Coronary artery (tissue), 2 donors: ENCODE results near the gene ZC3H18.

Experiments
- DNase-seq: peaks from one replicate; pipeline ENCODE4 v3.0.0-alpha.2; 2017; ENCODE audit warnings: low spot score
- H3K27ac ChIP-seq, 2 donors: fragments of 200-600 bp; sonication (generic); one replicate each; pipeline ENCODE4 v1.5.1; 2016 to 2019
- H3K4me3 ChIP-seq: fragments of 200-600 bp; sonication (generic); 2 replicates; pipeline ENCODE4 v1.5.1; 2016; ENCODE audit warnings: mild to moderate bottlenecking, moderate library complexity
- TF ChIP-seq, protein P1 (sequence below): fragments of 200-600 bp; sonication (generic); IDR thresholded peaks from one replicate; pipeline ENCODE4 v1.5.1; 2019; ENCODE audit warnings: antibody characterized with exemption

ZC3H18 gene

DNA sequence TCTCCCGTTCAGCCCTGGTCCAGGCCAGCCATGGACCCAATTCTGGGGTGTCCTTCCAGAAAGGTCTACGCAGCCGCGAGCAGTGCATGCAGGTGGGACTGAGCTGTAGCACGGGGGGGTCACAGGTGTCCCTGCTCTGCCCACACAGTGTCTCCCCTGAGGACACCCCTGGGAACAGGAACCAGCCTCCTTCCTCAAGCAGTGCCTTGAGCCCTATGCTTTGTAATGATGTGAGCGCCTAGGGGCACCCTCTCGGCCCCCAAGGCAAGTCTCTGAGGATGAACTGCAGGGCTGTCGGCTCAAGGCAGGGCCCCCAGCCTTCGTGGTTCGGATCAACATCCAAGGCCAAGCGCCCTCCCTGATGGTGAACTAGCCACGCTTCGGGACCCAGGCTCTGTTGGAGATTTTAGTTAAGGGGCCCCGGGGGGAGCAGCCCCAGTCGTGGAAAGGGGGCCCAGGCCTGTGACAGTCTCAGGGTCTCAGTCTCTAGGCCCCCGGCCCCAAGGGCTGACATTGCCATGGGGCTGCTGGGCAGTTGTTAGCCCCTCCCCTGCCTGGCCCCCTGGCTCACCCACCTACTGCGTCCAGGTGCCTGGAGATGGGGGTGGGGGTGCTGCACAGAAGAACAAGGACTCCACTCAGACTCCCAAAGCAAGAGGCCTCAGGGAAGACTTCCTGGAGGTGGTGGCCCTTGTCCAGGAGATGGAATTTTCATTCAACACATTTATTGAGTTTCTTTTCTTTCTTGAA lies 70.5 kb downstream of the ZC3H18 start:
- no peak for DNase-seq
- TF ChIP-seq, protein P1, sequence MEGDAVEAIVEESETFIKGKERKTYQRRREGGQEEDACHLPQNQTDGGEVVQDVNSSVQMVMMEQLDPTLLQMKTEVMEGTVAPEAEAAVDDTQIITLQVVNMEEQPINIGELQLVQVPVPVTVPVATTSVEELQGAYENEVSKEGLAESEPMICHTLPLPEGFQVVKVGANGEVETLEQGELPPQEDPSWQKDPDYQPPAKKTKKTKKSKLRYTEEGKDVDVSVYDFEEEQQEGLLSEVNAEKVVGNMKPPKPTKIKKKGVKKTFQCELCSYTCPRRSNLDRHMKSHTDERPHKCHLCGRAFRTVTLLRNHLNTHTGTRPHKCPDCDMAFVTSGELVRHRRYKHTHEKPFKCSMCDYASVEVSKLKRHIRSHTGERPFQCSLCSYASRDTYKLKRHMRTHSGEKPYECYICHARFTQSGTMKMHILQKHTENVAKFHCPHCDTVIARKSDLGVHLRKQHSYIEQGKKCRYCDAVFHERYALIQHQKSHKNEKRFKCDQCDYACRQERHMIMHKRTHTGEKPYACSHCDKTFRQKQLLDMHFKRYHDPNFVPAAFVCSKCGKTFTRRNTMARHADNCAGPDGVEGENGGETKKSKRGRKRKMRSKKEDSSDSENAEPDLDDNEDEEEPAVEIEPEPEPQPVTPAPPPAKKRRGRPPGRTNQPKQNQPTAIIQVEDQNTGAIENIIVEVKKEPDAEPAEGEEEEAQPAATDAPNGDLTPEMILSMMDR = no peak
- H3K4me3 ChIP-seq = no peak overlapping the region
- no peak overlapping the region for H3K27ac ChIP-seq

DNA sequence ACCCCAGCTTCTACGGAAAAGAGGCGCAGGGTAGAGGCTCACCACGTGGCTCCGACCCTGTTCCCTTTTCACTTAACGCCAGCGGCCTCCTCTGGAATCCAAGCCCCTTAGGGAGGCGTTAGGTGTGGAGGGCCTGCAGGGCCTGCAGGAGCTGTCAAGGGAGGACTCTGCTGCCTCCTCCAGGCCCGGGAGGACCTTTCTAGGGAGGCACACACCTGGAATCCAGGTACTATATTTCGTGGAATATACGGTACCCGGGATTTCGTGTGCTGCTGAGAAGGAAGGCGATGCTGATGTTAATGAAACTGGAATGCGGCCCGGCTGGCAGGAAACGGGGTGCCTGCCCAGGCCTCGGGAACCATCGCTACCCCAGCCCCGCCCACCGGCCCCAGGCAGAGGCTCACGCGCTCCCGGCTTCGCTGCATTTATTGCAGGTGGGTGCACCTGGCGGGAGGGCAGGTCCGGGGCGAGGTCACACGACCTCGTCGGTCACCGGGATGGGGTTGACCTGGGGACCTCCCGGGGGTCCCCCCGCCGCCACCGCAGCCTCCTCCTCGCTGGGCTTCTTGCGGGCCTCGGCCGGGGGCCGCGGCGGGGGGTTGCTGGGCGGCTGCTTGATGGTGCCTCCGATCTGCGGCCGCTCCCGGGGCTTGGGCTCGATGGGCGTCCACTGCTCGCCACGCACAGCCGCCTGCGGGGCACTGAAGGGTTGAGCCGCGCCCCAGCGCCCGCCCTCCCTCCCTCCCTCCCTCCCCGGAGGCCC lies 72.9 kb downstream of the ZC3H18 start:
- DNase-seq = no peak
- Histone ChIP-seq H3K27ac (no peak overlapping the region), H3K4me3 (no peak overlapping the region)
- TF ChIP-seq, protein P1 = no peak

DNA sequence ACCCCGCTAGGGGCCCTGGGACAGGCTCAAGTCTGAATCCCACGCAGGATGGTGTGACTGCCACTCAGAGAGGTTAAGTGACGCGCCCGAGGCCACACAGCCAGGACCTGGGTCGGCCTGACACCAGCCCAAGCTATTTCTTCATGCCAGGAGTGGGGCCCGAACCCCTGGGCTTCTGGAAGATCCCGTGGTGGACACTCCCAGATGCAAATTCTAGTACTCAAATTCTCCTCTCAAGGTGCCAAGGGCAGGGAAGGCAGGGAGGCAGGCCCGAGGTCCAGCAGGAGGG lies 73.4 kb downstream of the ZC3H18 start:
- no peak overlapping the region for H3K27ac ChIP-seq
- TF ChIP-seq, protein P1 = no peak
- DNase-seq = no peak
- no peak overlapping the region for H3K4me3 ChIP-seq

DNA sequence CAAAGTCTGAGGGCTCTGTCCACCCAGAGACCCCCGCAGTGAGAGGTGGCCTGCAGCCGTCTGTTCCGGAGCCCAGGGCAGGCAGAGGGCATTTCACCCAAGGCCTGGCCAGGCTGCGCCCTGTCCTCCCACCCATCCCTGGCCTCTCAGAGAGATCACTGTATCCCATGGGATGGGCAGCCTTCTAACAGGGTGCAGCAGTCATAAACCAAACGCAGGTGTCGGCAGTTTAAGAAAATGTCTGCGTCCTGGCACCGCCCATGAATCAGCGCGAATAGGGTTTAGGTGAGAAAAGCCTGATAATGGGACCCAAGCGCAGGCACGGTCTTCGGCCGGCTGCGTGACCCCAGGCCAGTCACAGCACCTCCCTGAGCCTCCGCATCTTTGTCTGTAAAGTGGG lies 75.3 kb downstream of the ZC3H18 start:
- H3K27ac ChIP-seq = no peak overlapping the region
- DNase-seq = no peak
- no peak overlapping the region for H3K4me3 ChIP-seq
- TF ChIP-seq, protein P1 = no peak

DNA sequence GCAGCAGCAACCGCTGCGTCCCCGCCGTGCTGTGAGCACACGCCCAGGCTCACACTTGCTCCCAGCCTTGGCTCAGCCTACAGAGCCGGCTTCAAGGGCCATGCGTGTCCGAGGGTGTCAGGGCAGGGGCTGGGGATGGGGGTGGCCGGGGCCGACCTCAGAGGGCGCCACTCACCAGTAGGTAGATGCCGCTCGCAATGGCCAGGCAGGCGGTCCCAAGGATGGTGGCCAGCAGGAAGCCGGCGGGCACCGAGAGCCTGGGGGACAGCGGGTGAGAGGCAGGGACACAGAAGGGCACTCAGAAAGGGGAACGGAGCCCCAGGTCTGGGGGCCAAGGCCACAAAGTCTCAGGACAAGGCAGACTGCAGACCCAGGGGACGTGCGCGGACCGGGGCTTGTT lies 75.7 kb downstream of the ZC3H18 start:
- no peak for DNase-seq
- H3K27ac ChIP-seq = no peak overlapping the region
- no peak overlapping the region for H3K4me3 ChIP-seq
- TF ChIP-seq, protein P1 = no peak

DNA sequence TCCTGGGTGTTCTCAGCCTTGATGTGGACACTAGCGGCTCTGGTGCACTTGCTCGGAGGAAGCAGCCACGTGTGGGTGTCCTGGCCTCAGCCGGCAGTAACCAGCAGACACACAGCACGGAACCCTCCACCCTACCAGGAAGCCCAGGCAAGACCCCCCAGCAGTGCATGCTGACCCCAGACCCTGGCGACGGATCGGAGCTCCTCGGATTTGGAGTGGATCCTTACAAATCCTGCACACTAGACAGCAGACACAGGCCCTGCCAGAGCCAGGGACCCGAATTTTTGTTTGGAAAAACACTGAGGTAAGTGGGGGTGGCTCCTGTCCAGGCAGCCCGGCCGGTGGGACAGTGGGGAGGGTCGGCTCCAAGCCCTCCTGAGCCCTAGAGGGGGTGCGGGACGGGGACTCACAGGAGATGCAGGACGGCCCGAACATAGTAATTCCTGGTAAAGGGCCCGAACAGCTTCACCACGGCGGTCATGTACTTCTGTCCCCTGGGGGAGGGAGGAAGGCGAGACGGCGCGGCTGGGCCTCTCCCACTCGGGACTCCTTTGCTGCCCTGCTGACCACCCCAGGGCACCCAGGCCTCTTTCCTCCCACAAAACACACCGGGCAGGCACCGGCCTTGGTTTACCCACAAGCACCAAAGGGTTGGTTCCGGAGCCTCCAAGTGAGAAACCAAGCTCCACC lies 76.3 kb downstream of the ZC3H18 start:
- TF ChIP-seq, protein P1 = no peak
- no peak for DNase-seq
- H3K27ac ChIP-seq = no peak overlapping the region
- H3K4me3 ChIP-seq = no peak overlapping the region
